HEK293 (cell line): Measurements from ENCODE around the gene GCC1.

Experiments used
- CTCF ChIA-PET: fragments of 350-600 bp; formaldehyde crosslinking; extraction: SDS; loops from one replicate; lab custom pipeline; 2021; ENCODE audit warnings: antibody characterized with exemption; lab: Yijun Ruan, JAX
- POLR2A ChIA-PET: fragments of 300-600 bp; formaldehyde crosslinking; extraction: SDS; loops from one replicate; lab custom pipeline; 2020; ENCODE audit warnings: antibody characterized with exemption, inconsistent platforms; lab: Yijun Ruan, JAX
- H3K27ac ChIP-seq: fragments of 200-500 bp; sonication (Bioruptor generic); 2 replicates; pipeline ENCODE4 v1.5.1; 2014; ENCODE audit warnings: low read depth, low read length, control low read depth, inconsistent platforms; ENCODE audit errors: extremely low read depth
- H3K36me3 ChIP-seq, 2 experiments: fragments of 200-500 bp in 1 of 2; sonication (Bioruptor generic) in 1 of 2; 1 replicate in 1 of 2; 2 replicates in 1 of 2; pipeline ENCODE4 v1.5.1; 2014 to 2017; ENCODE audit warnings: inconsistent platforms in 2 of 2, low read length in 2 of 2; ENCODE audit not compliant: control insufficient read depth in 2 of 2, insufficient read depth in 1 of 2
- H3K4me1 ChIP-seq: fragments of 200-500 bp; sonication (Bioruptor generic); 2 replicates; pipeline ENCODE4 v1.5.1; 2014; ENCODE audit warnings: mild to moderate bottlenecking, low read length, inconsistent platforms; ENCODE audit not compliant: control insufficient read depth, insufficient read depth
- H3K4me3 ChIP-seq: 2 replicates; pipeline ENCODE4 v1.5.1; 2011; ENCODE audit warnings: low read depth, mild to moderate bottlenecking, control low read depth, low read length, moderate library complexity
- H3K9me3 ChIP-seq: fragments of 200-500 bp; sonication (Bioruptor generic); 2 replicates; pipeline ENCODE4 v1.5.1; 2014; ENCODE audit warnings: low read depth, low read length, inconsistent platforms; ENCODE audit not compliant: control insufficient read depth, insufficient read depth
- BCL11B ChIP-seq: fragments of 450-650 bp; formaldehyde crosslinking; IDR thresholded peaks from 2 replicates; pipeline ENCODE4 v1.5.1; 2016; ENCODE audit warnings: low read depth, missing biosample characterization, missing genetic modification characterization
- KLF10 ChIP-seq: fragments of 450-650 bp; IDR thresholded peaks from 2 replicates; pipeline ENCODE4 v1.5.1; 2018; ENCODE audit warnings: missing biosample characterization, mild to moderate bottlenecking, missing genetic modification characterization
- KLF16 ChIP-seq: fragments of 450-650 bp; formaldehyde crosslinking; IDR thresholded peaks from 2 replicates; pipeline ENCODE4 v1.5.1; 2017; ENCODE audit warnings: missing biosample characterization, missing genetic modification characterization
- SETDB1 ChIP-seq: IDR thresholded peaks from one replicate; pipeline ENCODE4 v1.6.1; 2017; ENCODE audit warnings: mild to moderate bottlenecking, low read length, moderate library complexity, mixed read lengths; ENCODE audit not compliant: insufficient read length
- YY1 ChIP-seq: fragments of 450-650 bp; formaldehyde crosslinking; IDR thresholded peaks from 2 replicates; pipeline ENCODE4 v1.5.1; 2018; ENCODE audit warnings: missing biosample characterization, missing genetic modification characterization
- ZBTB20 ChIP-seq: fragments of 450-650 bp; formaldehyde crosslinking; IDR thresholded peaks from 2 replicates; pipeline ENCODE4 v1.5.1; 2016; ENCODE audit warnings: missing biosample characterization, missing genetic modification characterization
- ZNF133 ChIP-seq: fragments of 450-650 bp; formaldehyde crosslinking; IDR thresholded peaks from 2 replicates; pipeline ENCODE4 v1.5.1; 2016; ENCODE audit warnings: missing biosample characterization, missing genetic modification characterization
- ZNF140 ChIP-seq: fragments of 450-650 bp; formaldehyde crosslinking; IDR thresholded peaks from 2 replicates; pipeline ENCODE4 v1.5.1; 2016; ENCODE audit warnings: missing biosample characterization, missing genetic modification characterization
- ZNF2 ChIP-seq: fragments of 450-650 bp; formaldehyde crosslinking; IDR thresholded peaks from 2 replicates; pipeline ENCODE4 v1.5.1; 2016; ENCODE audit warnings: missing biosample characterization, missing genetic modification characterization
- ZNF423 ChIP-seq: fragments of 450-650 bp; formaldehyde crosslinking; IDR thresholded peaks from 2 replicates; pipeline ENCODE4 v1.5.1; 2016; ENCODE audit warnings: missing biosample characterization, missing genetic modification characterization
- TF ChIP-seq, protein P1 (sequence below): fragments of 450-650 bp; formaldehyde crosslinking; conservative IDR thresholded peaks from 2 replicates; pipeline ENCODE4 v1.5.1; 2016; ENCODE audit warnings: low read depth, missing biosample characterization, missing genetic modification characterization
- TF ChIP-seq, protein P2 (sequence below): fragments of 450-650 bp; formaldehyde crosslinking; IDR thresholded peaks from 2 replicates; pipeline ENCODE4 v1.5.1; 2016; ENCODE audit warnings: missing biosample characterization, missing genetic modification characterization, borderline replicate concordance
- TF ChIP-seq, protein P3 (sequence below): fragments of 450-650 bp; formaldehyde crosslinking; IDR thresholded peaks from 2 replicates; pipeline ENCODE4 v1.5.1; 2017; ENCODE audit warnings: missing biosample characterization, missing genetic modification characterization
- TF ChIP-seq, protein P4 (sequence below): fragments of 450-650 bp; formaldehyde crosslinking; conservative IDR thresholded peaks from 2 replicates; pipeline ENCODE4 v1.5.1; 2016; ENCODE audit warnings: low read depth, missing biosample characterization, missing genetic modification characterization

The GCC1 gene

DNA sequence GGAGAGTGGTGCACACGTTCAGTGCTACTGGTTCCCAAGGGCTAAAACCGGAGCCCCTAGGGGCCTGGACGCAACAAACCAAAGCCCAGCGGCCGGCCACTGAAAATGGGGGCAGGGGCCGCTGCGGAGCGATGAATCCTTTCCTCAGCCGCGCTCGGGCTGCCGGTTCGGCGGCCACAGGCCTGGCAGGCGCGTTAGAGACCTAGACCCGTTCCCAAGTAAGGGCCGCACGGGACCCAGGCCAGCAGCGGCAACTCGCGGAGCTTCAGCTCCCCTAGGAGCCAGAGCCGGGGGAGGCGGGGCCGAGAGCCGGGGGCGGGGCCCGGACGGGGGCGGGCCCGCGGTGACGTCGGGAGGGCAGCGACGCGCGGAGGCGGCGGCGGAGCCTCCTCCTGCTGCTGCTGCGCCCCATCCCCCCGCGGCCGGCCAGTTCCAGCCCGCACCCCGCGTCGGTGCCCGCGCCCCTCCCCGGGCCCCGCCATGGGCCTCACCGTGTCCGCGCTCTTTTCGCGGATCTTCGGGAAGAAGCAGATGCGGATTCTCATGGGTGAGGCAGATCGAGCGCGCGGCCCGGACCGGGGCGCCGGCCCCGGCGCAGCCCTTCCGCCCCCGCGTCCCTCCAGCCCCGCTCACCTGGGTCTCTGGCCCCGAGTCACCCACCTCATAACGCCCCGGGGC, 2.8 kb upstream of the GCC1 start, which contains the start of gene ARF5 (continued):
- TF ChIP-seq, protein P1, sequence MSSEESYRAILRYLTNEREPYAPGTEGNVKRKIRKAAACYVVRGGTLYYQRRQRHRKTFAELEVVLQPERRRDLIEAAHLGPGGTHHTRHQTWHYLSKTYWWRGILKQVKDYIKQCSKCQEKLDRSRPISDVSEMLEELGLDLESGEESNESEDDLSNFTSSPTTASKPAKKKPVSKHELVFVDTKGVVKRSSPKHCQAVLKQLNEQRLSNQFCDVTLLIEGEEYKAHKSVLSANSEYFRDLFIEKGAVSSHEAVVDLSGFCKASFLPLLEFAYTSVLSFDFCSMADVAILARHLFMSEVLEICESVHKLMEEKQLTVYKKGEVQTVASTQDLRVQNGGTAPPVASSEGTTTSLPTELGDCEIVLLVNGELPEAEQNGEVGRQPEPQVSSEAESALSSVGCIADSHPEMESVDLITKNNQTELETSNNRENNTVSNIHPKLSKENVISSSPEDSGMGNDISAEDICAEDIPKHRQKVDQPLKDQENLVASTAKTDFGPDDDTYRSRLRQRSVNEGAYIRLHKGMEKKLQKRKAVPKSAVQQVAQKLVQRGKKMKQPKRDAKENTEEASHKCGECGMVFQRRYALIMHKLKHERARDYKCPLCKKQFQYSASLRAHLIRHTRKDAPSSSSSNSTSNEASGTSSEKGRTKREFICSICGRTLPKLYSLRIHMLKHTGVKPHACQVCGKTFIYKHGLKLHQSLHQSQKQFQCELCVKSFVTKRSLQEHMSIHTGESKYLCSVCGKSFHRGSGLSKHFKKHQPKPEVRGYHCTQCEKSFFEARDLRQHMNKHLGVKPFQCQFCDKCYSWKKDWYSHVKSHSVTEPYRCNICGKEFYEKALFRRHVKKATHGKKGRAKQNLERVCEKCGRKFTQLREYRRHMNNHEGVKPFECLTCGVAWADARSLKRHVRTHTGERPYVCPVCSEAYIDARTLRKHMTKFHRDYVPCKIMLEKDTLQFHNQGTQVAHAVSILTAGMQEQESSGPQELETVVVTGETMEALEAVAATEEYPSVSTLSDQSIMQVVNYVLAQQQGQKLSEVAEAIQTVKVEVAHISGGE (tag by site-specific recombination) = peak; percentile 15; the same call in 1 of the 2 replicates
- TF ChIP-seq, protein P2, sequence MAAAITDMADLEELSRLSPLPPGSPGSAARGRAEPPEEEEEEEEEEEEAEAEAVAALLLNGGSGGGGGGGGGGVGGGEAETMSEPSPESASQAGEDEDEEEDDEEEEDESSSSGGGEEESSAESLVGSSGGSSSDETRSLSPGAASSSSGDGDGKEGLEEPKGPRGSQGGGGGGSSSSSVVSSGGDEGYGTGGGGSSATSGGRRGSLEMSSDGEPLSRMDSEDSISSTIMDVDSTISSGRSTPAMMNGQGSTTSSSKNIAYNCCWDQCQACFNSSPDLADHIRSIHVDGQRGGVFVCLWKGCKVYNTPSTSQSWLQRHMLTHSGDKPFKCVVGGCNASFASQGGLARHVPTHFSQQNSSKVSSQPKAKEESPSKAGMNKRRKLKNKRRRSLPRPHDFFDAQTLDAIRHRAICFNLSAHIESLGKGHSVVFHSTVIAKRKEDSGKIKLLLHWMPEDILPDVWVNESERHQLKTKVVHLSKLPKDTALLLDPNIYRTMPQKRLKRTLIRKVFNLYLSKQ (tag by site-specific recombination) = no peak
- TF ChIP-seq SETDB1 (no peak), KLF10 (tag by site-specific recombination) (peak; percentile 48)
- TF ChIP-seq, protein P3, sequence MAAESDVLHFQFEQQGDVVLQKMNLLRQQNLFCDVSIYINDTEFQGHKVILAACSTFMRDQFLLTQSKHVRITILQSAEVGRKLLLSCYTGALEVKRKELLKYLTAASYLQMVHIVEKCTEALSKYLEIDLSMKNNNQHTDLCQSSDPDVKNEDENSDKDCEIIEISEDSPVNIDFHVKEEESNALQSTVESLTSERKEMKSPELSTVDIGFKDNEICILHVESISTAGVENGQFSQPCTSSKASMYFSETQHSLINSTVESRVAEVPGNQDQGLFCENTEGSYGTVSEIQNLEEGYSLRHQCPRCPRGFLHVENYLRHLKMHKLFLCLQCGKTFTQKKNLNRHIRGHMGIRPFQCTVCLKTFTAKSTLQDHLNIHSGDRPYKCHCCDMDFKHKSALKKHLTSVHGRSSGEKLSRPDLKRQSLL = peak; percentile 79
- TF ChIP-seq, all 188 proteins: peak for 12

DNA sequence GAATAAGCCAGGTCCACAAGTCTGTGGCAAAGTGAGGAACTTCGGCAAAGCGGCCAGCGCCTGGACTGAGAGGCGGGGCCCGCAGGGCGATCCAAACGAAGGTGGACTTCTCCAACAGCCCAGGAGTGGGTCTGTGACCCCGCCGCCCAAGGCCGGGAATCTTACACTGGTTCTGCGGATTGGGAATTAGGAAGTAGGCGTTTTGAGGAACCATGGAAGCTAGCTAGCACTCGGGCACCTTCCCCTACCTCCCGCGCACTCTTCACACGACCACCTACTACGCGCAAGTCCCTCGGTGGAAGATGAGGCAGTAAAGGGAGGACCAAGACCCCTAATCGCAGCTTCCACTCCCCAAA, 2.2 kb upstream of the GCC1 start:
- CTCF ChIA-PET = interaction anchor here (0.9 to 1.1 kb wide), 2 partner anchors 30 to 50 kb away, joined by 3 read pairs; no protein-coding TSS in a partner anchor
- peaks cover 7 to 41% of the 10 kb centered on the region in 2 experiments; a peak in 2 of 3 replicates for H3K36me3 ChIP-seq
- TF ChIP-seq, protein P4, sequence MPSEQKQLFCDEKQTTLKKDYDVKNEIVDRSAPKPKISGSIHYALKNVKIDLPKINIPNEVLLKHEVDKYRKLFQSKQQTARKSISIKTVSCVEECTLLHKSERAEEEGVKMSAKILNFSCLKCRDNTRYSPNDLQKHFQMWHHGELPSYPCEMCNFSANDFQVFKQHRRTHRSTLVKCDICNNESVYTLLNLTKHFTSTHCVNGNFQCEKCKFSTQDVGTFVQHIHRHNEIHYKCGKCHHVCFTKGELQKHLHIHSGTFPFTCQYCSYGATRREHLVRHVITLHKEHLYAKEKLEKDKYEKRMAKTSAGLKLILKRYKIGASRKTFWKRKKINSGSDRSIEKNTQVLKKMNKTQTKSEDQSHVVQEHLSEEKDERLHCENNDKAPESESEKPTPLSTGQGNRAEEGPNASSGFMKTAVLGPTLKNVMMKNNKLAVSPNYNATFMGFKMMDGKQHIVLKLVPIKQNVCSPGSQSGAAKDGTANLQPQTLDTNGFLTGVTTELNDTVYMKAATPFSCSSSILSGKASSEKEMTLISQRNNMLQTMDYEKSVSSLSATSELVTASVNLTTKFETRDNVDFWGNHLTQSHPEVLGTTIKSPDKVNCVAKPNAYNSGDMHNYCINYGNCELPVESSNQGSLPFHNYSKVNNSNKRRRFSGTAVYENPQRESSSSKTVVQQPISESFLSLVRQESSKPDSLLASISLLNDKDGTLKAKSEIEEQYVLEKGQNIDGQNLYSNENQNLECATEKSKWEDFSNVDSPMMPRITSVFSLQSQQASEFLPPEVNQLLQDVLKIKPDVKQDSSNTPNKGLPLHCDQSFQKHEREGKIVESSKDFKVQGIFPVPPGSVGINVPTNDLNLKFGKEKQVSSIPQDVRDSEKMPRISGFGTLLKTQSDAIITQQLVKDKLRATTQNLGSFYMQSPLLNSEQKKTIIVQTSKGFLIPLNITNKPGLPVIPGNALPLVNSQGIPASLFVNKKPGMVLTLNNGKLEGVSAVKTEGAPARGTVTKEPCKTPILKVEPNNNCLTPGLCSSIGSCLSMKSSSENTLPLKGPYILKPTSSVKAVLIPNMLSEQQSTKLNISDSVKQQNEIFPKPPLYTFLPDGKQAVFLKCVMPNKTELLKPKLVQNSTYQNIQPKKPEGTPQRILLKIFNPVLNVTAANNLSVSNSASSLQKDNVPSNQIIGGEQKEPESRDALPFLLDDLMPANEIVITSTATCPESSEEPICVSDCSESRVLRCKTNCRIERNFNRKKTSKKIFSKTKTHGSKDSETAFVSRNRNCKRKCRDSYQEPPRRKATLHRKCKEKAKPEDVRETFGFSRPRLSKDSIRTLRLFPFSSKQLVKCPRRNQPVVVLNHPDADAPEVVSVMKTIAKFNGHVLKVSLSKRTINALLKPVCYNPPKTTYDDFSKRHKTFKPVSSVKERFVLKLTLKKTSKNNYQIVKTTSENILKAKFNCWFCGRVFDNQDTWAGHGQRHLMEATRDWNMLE (tag by site-specific recombination) = no peak
- TF ChIP-seq ZNF140 (tag by site-specific recombination) (no peak), ZNF133 (tag by site-specific recombination) (no peak), ZBTB20 (no peak)
- TF ChIP-seq, all 188 proteins: peak for 0
- peaks cover 6% of the 10 kb centered on the region; the same call in 1 of the 2 replicates for H3K4me1 ChIP-seq
- POLR2A ChIA-PET = interaction anchor here (0.7 to 2.8 kb wide), 4 partner anchors 9 to 63 kb away, joined by 3 to 13 read pairs (median 3); no protein-coding TSS in a partner anchor
- no peak overlapping the region; the same call in 1 of the 2 replicates for H3K27ac ChIP-seq
- H3K9me3 ChIP-seq = no peaks in the 10 kb centered on the region
- peak overlapping the region; percentile 86 for H3K4me3 ChIP-seq

DNA sequence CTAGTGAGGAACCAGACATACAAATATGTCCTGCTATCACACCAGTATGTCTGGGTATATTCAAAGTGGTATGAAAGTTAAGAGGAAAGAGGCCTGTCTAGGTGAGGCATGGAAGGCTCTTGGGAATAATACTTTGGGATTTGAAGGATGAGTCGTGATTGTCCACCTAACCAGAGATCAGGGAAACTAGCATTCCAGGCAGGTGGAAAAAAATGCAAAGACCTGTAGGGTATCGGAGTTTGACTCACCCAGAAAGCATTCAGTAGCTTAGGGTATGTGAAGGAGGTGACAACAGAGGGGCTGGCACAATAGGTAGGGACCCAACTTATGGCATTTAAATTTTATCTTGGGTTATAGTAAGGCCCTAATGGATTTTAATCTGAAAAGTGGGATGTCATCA, 950 bp upstream of the GCC1 start:
- ChIA-PET CTCF (interaction anchor here (0.7 kb wide), 1 partner anchor 610 kb away, joined by 3 read pairs; no protein-coding TSS in a partner anchor), POLR2A (interaction anchor here (0.9 to 2.8 kb wide), 3 partner anchors 8 to 63 kb away, joined by 3 to 13 read pairs (median 6); no protein-coding TSS in a partner anchor)
- H3K4me1 ChIP-seq = peaks cover 6% of the 10 kb centered on the region; the same call in 1 of the 2 replicates
- H3K4me3 ChIP-seq = no peak overlapping the region
- no peak overlapping the region for H3K27ac ChIP-seq
- peaks cover under 1 to 47% of the 10 kb centered on the region in 2 experiments; a peak in 2 of 3 replicates for H3K36me3 ChIP-seq
- H3K9me3 ChIP-seq = no peaks in the 10 kb centered on the region
- TF ChIP-seq ZNF133 (tag by site-specific recombination) (no peak), BCL11B (tag by site-specific recombination) (no peak), ZNF2 (tag by site-specific recombination) (no peak), KLF16 (no peak), YY1 (tag by site-specific recombination) (no peak), ZNF423 (tag by site-specific recombination) (no peak)
- TF ChIP-seq, protein P4 (tag by site-specific recombination) = no peak
